Neural progenitor cell (in vitro differentiated cells): ENCODE data around the gene CRIM1. TPM values are rescaled to one million over a fixed set of nuclear protein-coding genes. Genes with fewer than 3 reads are reported as not detected.

ENCODE experiments used
- DNase-seq: peaks from one replicate; pipeline ENCODE4 v3.0.0-alpha.2; 2016; ENCODE audit warnings: low spot score
- H2AFZ ChIP-seq: fragments of 200-600 bp; sonication (generic); replicated peaks from 2 replicates; pipeline ENCODE4 v1.6.1; 2016; ENCODE audit warnings: antibody characterized with exemption
- H3F3A ChIP-seq: fragments of 200-600 bp; sonication (generic); 2 replicates; pipeline ENCODE4 v1.6.1; 2016; ENCODE audit warnings: antibody characterized with exemption, low read depth
- H3K27ac ChIP-seq: fragments of 200-600 bp; sonication (generic); 2 replicates; pipeline ENCODE4 v1.5.1; 2016; ENCODE audit warnings: mild to moderate bottlenecking
- H3K27me3 ChIP-seq: fragments of 200-600 bp; sonication (generic); 2 replicates; pipeline ENCODE4 v1.6.1; 2016; ENCODE audit warnings: mild to moderate bottlenecking, moderate library complexity
- H3K36me3 ChIP-seq: fragments of 200-600 bp; sonication (generic); 2 replicates; pipeline ENCODE4 v1.5.1; 2016
- H3K4me1 ChIP-seq: fragments of 200-600 bp; sonication (generic); 2 replicates; pipeline ENCODE4 v1.6.1; 2016; ENCODE audit warnings: mixed run types
- H3K4me2 ChIP-seq: fragments of 200-600 bp; sonication (generic); 2 replicates; pipeline ENCODE4 v1.6.1; 2016
- H3K4me3 ChIP-seq: fragments of 200-600 bp; sonication (generic); 2 replicates; pipeline ENCODE4 v1.5.1; 2016
- H3K79me2 ChIP-seq: fragments of 200-600 bp; sonication (generic); 2 replicates; pipeline ENCODE4 v1.6.1; 2016; ENCODE audit warnings: low read depth
- H3K9ac ChIP-seq: fragments of 200-600 bp; sonication (generic); 2 replicates; pipeline ENCODE4 v1.6.1; 2016
- H3K9me3 ChIP-seq: fragments of 200-600 bp; sonication (generic); 2 replicates; pipeline ENCODE4 v1.5.1; 2016; ENCODE audit warnings: low read depth
- H4K20me1 ChIP-seq: fragments of 200-600 bp; sonication (generic); 2 replicates; pipeline ENCODE4 v1.6.1; 2016; ENCODE audit warnings: low read depth
- H3K27ac Mint-ChIP-seq: 3 replicates; pipeline ENCODE4 v1.8.0; 2021; ENCODE audit warnings: mixed read lengths
- H3K27me3 Mint-ChIP-seq: 2 replicates; pipeline ENCODE4 v1.8.0; 2022; ENCODE audit warnings: low read depth, mild to moderate bottlenecking, inconsistent platforms, moderate library complexity, mixed read lengths; ENCODE audit not compliant: insufficient read depth
- H3K36me3 Mint-ChIP-seq: 3 replicates; pipeline ENCODE4 v1.8.0; 2021; ENCODE audit warnings: mixed read lengths
- H3K4me1 Mint-ChIP-seq: 3 replicates; pipeline ENCODE4 v1.8.0; 2021; ENCODE audit warnings: mixed read lengths
- H3K4me3 Mint-ChIP-seq: 3 replicates; pipeline ENCODE4 v1.8.0; 2021; ENCODE audit warnings: mild to moderate bottlenecking, moderate library complexity, mixed read lengths
- H3K9me3 Mint-ChIP-seq: 3 replicates; pipeline ENCODE4 v1.8.0; 2020; ENCODE audit warnings: mixed read lengths
- EZH2 ChIP-seq: fragments of 200-600 bp; sonication (generic); IDR thresholded peaks from 2 replicates; pipeline ENCODE4 v1.6.1; 2017; ENCODE audit warnings: antibody characterized with exemption, mild to moderate bottlenecking, moderate library complexity
- EZH2phosphoT487 ChIP-seq: fragments of 200-600 bp; sonication (generic); IDR thresholded peaks from 2 replicates; pipeline ENCODE4 v1.6.1; 2017; ENCODE audit warnings: antibody characterized with exemption
- total RNA-seq: library from RNA; depleted of rRNA; stranded (reverse); fragments of >200 nt; gene quantifications from 2 replicates; pipeline ENCODE4 v1.2.3, GENCODE V29; 2015; ENCODE audit warnings: low replicate concordance
- TF ChIP-seq, protein P1 (sequence below): fragments of 200-600 bp; sonication (generic); IDR thresholded peaks from 2 replicates; pipeline ENCODE4 v1.5.1; 2017; ENCODE audit warnings: antibody characterized with exemption, mild to moderate bottlenecking

Gene CRIM1
- total RNA-seq, 1 donor from 2014 or later = 4.9 TPM

DNA sequence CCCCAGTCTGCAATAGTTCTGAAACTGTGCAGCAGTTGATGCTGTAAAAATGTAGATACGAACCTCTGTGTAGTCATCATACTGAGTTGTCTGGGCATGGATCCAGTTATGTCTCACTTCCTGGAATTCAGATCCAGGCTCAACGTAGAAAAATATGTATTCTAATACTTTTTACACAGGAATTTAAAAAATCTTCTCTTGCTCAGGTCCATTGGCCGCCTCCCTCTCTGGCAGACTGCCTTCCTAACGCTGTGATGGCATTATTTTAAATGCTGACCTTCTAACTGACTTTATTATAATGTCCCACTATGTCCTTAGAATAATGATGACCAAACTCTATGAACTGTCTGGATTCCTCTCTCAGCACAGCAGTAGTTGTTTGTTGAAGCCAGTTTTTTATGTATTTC is 122.8 kb downstream of the CRIM1 start:
- Mint-ChIP-seq H3K9me3 (peaks cover 22% of the 10 kb centered on the region), H3K4me3 (no peak overlapping the region), H3K4me1 (no peaks in the 10 kb centered on the region), H3K27ac (no peak overlapping the region), H3K36me3 (peaks cover 70% of the 10 kb centered on the region), H3K27me3 (no peaks in the 10 kb centered on the region)
- H3K9ac ChIP-seq = no peak overlapping the region
- no peaks in the 10 kb centered on the region for H4K20me1 ChIP-seq
- TF ChIP-seq EZH2phosphoT487 (no peak), EZH2 (no peak)
- TF ChIP-seq, protein P1, sequence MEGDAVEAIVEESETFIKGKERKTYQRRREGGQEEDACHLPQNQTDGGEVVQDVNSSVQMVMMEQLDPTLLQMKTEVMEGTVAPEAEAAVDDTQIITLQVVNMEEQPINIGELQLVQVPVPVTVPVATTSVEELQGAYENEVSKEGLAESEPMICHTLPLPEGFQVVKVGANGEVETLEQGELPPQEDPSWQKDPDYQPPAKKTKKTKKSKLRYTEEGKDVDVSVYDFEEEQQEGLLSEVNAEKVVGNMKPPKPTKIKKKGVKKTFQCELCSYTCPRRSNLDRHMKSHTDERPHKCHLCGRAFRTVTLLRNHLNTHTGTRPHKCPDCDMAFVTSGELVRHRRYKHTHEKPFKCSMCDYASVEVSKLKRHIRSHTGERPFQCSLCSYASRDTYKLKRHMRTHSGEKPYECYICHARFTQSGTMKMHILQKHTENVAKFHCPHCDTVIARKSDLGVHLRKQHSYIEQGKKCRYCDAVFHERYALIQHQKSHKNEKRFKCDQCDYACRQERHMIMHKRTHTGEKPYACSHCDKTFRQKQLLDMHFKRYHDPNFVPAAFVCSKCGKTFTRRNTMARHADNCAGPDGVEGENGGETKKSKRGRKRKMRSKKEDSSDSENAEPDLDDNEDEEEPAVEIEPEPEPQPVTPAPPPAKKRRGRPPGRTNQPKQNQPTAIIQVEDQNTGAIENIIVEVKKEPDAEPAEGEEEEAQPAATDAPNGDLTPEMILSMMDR = no peak
- no peak overlapping the region for H3K27ac ChIP-seq
- DNase-seq = no peak
- H3K79me2 ChIP-seq = no peaks in the 10 kb centered on the region
- no peak overlapping the region for H3K4me3 ChIP-seq
- no peaks in the 10 kb centered on the region for H3K27me3 ChIP-seq
- peaks cover 3% of the 10 kb centered on the region for H3K36me3 ChIP-seq
- no peaks in the 10 kb centered on the region for H3F3A ChIP-seq
- H3K4me1 ChIP-seq = no peaks in the 10 kb centered on the region
- no peaks in the 10 kb centered on the region for H3K9me3 ChIP-seq
- no peak overlapping the region for H2AFZ ChIP-seq
- H3K4me2 ChIP-seq = no peak overlapping the region

DNA sequence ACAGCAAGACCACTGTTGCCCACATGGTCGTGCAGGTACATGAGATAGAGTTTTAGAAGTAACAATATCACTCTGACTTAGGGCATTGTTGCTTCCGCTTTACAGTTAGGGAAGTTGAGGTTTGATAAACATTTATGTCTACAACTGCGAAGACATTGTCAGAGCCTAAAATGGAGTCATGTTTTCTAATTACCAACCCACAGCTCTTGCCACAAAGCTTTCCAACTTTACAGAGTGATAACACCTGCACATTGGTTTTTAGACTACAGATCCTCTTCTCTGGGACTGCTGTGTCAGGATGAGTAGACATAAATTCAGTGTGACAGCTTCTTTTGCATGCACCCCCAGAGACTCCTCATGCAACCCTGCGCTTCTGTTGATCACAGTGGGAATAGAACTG is 123.4 kb downstream of the CRIM1 start:
- Mint-ChIP-seq H3K36me3 (peaks cover 69% of the 10 kb centered on the region), H3K27ac (no peak overlapping the region), H3K9me3 (peaks cover 19% of the 10 kb centered on the region), H3K4me3 (no peak overlapping the region), H3K27me3 (no peaks in the 10 kb centered on the region), H3K4me1 (no peaks in the 10 kb centered on the region)
- no peaks in the 10 kb centered on the region for H3K9me3 ChIP-seq
- no peak for TF ChIP-seq EZH2
- H3K9ac ChIP-seq = no peak overlapping the region
- H3K4me3 ChIP-seq = no peak overlapping the region
- no peaks in the 10 kb centered on the region for H4K20me1 ChIP-seq
- no peak overlapping the region for H3K27ac ChIP-seq
- no peaks in the 10 kb centered on the region for H3F3A ChIP-seq
- H3K4me2 ChIP-seq = no peak overlapping the region
- peaks cover 3% of the 10 kb centered on the region for H3K36me3 ChIP-seq
- H2AFZ ChIP-seq = no peak overlapping the region
- no peak for DNase-seq
- no peaks in the 10 kb centered on the region for H3K79me2 ChIP-seq
- no peaks in the 10 kb centered on the region for H3K27me3 ChIP-seq
- no peaks in the 10 kb centered on the region for H3K4me1 ChIP-seq

DNA sequence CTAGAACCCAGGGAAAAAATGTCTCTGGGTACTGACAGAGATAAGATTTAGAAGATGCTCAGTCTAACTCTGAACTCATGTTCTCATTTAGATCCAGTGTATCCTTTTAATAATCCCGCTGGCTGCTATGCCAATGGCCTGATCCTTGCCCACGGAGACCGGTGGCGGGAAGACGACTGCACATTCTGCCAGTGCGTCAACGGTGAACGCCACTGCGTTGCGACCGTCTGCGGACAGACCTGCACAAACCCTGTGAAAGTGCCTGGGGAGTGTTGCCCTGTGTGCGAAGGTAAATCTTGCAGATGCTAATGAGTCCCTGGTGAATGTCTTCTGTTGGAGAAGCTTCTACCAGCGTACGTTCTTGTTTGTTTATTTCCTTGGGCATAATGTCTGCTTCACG is 123.8 kb downstream of the CRIM1 start:
- no peak for DNase-seq
- Mint-ChIP-seq H3K36me3 (peaks cover 69% of the 10 kb centered on the region), H3K4me1 (no peaks in the 10 kb centered on the region), H3K9me3 (peaks cover 16% of the 10 kb centered on the region), H3K27ac (no peak overlapping the region), H3K4me3 (no peak overlapping the region), H3K27me3 (no peaks in the 10 kb centered on the region)
- Histone ChIP-seq H3K4me3 (no peak overlapping the region), H3K4me2 (no peak overlapping the region), H3K27ac (no peak overlapping the region), H3K79me2 (no peaks in the 10 kb centered on the region), H3K9me3 (no peaks in the 10 kb centered on the region), H3K27me3 (no peaks in the 10 kb centered on the region), H3K36me3 (peaks cover 3% of the 10 kb centered on the region), H2AFZ (no peak overlapping the region), H3K4me1 (no peaks in the 10 kb centered on the region), H3F3A (no peaks in the 10 kb centered on the region), H3K9ac (no peak overlapping the region), H4K20me1 (no peaks in the 10 kb centered on the region)
- no peak for TF ChIP-seq EZH2phosphoT487
- TF ChIP-seq EZH2 = no peak
- TF ChIP-seq, protein P1 = no peak

DNA sequence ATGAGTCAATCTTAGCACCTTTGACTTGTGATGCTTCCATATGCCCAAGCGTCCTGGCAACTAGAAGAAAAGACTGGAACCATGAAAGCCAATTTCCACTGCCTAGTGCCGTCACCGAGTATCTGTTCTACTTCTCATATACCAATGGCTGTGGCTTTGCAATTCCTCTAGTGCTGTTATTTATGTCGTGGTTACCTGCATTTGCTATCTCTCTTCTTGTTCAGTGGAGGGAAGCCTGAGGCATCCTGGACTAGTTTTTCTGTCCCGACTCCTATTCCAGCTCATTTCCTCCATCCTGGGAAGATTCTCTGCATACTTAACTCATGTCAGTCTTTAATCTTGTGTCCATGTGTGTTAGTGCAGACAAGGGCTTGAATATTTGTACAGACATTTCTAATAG is 124.5 kb downstream of the CRIM1 start:
- Mint-ChIP-seq H3K9me3 (peaks cover 13% of the 10 kb centered on the region), H3K27ac (no peak overlapping the region), H3K4me1 (no peaks in the 10 kb centered on the region), H3K27me3 (no peaks in the 10 kb centered on the region), H3K36me3 (peaks cover 70% of the 10 kb centered on the region), H3K4me3 (no peak overlapping the region)
- H3K9me3 ChIP-seq = no peaks in the 10 kb centered on the region
- no peak overlapping the region for H3K9ac ChIP-seq
- H2AFZ ChIP-seq = no peak overlapping the region
- no peak for DNase-seq
- no peak overlapping the region for H3K4me2 ChIP-seq
- no peaks in the 10 kb centered on the region for H4K20me1 ChIP-seq
- H3K4me3 ChIP-seq = no peak overlapping the region
- no peaks in the 10 kb centered on the region for H3K27me3 ChIP-seq
- H3K79me2 ChIP-seq = no peaks in the 10 kb centered on the region
- no peaks in the 10 kb centered on the region for H3K4me1 ChIP-seq
- no peaks in the 10 kb centered on the region for H3F3A ChIP-seq
- no peak for TF ChIP-seq EZH2
- TF ChIP-seq, protein P1 = no peak
- TF ChIP-seq EZH2phosphoT487 = no peak
- H3K36me3 ChIP-seq = peaks cover 3% of the 10 kb centered on the region
- H3K27ac ChIP-seq = no peak overlapping the region
